Osteocyte (in vitro differentiated cells): ENCODE results near the gene CDK19. TPM values are rescaled to one million over a fixed set of nuclear protein-coding genes. Genes with fewer than 3 reads are reported as not detected.

Experiments
- DNase-seq: peaks from one replicate; pipeline ENCODE4 v3.0.0; 2021; ENCODE audit warnings: mixed read lengths; ENCODE audit not compliant: unreplicated experiment; ENCODE audit errors: extremely low spot score
- H3K27ac Mint-ChIP-seq: one replicate; pipeline ENCODE4 v1.8.0; 2021; ENCODE audit warnings: mild to moderate bottlenecking, mixed read lengths; ENCODE audit not compliant: unreplicated experiment
- H3K27me3 Mint-ChIP-seq: one replicate; pipeline ENCODE4 v1.8.0; 2021; ENCODE audit warnings: mixed read lengths; ENCODE audit not compliant: unreplicated experiment
- H3K36me3 Mint-ChIP-seq: one replicate; pipeline ENCODE4 v1.8.0; 2021; ENCODE audit warnings: mixed read lengths; ENCODE audit not compliant: unreplicated experiment
- H3K4me1 Mint-ChIP-seq: one replicate; pipeline ENCODE4 v1.8.0; 2021; ENCODE audit warnings: mixed read lengths; ENCODE audit not compliant: unreplicated experiment
- H3K4me3 Mint-ChIP-seq: one replicate; pipeline ENCODE4 v1.8.0; 2021; ENCODE audit warnings: mild to moderate bottlenecking, moderate library complexity, mixed read lengths; ENCODE audit not compliant: unreplicated experiment
- H3K9me3 Mint-ChIP-seq: one replicate; pipeline ENCODE4 v1.8.0; 2021; ENCODE audit warnings: mixed read lengths; ENCODE audit not compliant: unreplicated experiment
- CTCF ChIP-seq: fragments of 200-600 bp; sonication (generic); IDR thresholded peaks from 2 replicates; pipeline ENCODE4 v1.5.0; 2021; ENCODE audit warnings: antibody characterized with exemption, mild to moderate bottlenecking, moderate library complexity
- total RNA-seq: library from RNA; stranded (reverse); gene quantifications from 2 replicates; pipeline ENCODE4 v1.2.1, GENCODE V29; 2021

Gene CDK19
- total RNA-seq, 1 donor from 2014 or later, result 32.4 TPM

- H3K4me1 Mint-ChIP-seq, result peaks cover 4% of the 10 kb centered on the region
- no peak overlapping the region for H3K4me3 Mint-ChIP-seq
- TF ChIP-seq CTCF, result no peak
- peaks cover 35% of the 10 kb centered on the region for H3K36me3 Mint-ChIP-seq
- no peaks in the 10 kb centered on the region for H3K9me3 Mint-ChIP-seq
- no peaks in the 10 kb centered on the region for H3K27me3 Mint-ChIP-seq
- no peak for DNase-seq
- no peak overlapping the region for H3K27ac Mint-ChIP-seq
These were observed 194.2 kb downstream of the CDK19 start for GRCh38 chr6:110621061-110621460.

GRCh38 chr6:110620065-110620464 lies 195.2 kb downstream of the CDK19 start:
- H3K9me3 Mint-ChIP-seq, result no peaks in the 10 kb centered on the region
- H3K4me1 Mint-ChIP-seq, result peaks cover 4% of the 10 kb centered on the region
- DNase-seq, result no peak
- no peaks in the 10 kb centered on the region for H3K27me3 Mint-ChIP-seq
- no peak for TF ChIP-seq CTCF
- H3K27ac Mint-ChIP-seq, result no peak overlapping the region
- H3K4me3 Mint-ChIP-seq, result no peak overlapping the region
- peaks cover 38% of the 10 kb centered on the region for H3K36me3 Mint-ChIP-seq

- TF ChIP-seq CTCF, result no peak
- no peaks in the 10 kb centered on the region for H3K27me3 Mint-ChIP-seq
- peaks cover 37% of the 10 kb centered on the region for H3K36me3 Mint-ChIP-seq
- no peak for DNase-seq
- H3K4me3 Mint-ChIP-seq, result no peak overlapping the region
- H3K4me1 Mint-ChIP-seq, result peaks cover 4% of the 10 kb centered on the region
- no peak overlapping the region for H3K27ac Mint-ChIP-seq
- no peaks in the 10 kb centered on the region for H3K9me3 Mint-ChIP-seq
These were observed 195.9 kb downstream of the CDK19 start for GRCh38 chr6:110619275-110619908.

- Mint-ChIP-seq H3K36me3 (peaks cover 44% of the 10 kb centered on the region), H3K27ac (no peak overlapping the region), H3K27me3 (no peaks in the 10 kb centered on the region), H3K9me3 (no peaks in the 10 kb centered on the region), H3K4me3 (no peak overlapping the region), H3K4me1 (peaks cover 4% of the 10 kb centered on the region)
- DNase-seq, result no peak
- TF ChIP-seq CTCF, result peak; percentile 37
These were observed 196.5 kb downstream of the CDK19 start for GRCh38 chr6:110618591-110619267.

- Mint-ChIP-seq H3K4me1 (peaks cover 4% of the 10 kb centered on the region), H3K36me3 (peaks cover 39% of the 10 kb centered on the region), H3K27me3 (no peaks in the 10 kb centered on the region), H3K4me3 (no peak overlapping the region), H3K27ac (no peak overlapping the region), H3K9me3 (no peaks in the 10 kb centered on the region)
- no peak for DNase-seq
- no peak for TF ChIP-seq CTCF
These were observed 198.2 kb downstream of the CDK19 start for GRCh38 chr6:110617057-110617456.
